Fibroblast of mammary gland (primary cell): ENCODE data around the gene SOD2.
"Not testable (repeated sequence)": the region's sequence is repeated elsewhere in the genome, so short reads cannot be mapped to it uniquely, and the experiment has no call there.

Experiments
- DNase-seq: peaks from one replicate; pipeline ENCODE4 v3.0.0-alpha.2; 2010; ENCODE audit warnings: low read depth
- H3K4me3 ChIP-seq: 2 replicates; pipeline ENCODE4 v1.5.1; 2011; ENCODE audit warnings: low read depth, mild to moderate bottlenecking, low read length, moderate library complexity; ENCODE audit not compliant: control insufficient read depth
- TF ChIP-seq, protein P1 (sequence below): conservative IDR thresholded peaks from 2 replicates; pipeline ENCODE4 v1.5.1; 2011; ENCODE audit warnings: low read depth, low read length, inconsistent platforms; ENCODE audit not compliant: control insufficient read depth, insufficient read depth

Gene SOD2

DNA sequence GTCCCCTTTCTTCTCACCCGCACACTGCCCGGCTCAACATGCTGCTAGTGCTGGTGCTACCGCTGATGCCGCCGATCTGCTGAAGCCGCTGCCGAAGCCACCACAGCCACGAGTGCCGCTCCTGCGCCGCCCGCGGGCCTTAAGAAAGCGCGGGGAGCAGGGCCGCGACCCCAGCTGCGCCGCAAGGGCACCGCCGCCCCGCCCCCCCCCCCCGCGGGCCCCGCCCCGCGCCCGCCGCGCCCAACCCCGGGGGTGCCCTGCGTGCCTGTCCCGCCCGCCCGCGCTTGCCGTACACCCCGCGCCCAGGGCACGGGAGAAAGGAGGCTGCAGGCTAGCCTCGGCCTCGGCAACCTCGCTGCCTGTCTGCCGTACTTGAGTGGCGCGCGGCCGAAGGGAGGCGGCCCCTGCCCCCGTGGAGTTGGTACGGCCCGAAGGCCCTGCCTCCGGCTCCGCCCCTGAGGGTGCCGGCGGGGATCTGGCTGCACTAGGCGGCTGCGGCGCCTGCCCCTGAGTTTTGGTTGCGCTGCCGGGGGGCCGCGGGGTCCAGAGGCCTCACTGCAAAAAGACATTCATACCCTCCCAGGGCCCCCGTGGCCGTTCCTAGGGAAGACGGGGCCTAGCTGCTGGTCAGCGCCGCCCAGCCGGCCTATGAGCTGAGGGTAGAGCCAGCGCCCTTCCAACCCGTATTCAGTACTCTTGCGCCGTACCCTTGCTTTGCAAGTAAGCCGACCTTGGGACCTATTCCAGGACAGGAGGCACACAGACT, at the start of gene SOD2:
TSS of gene SOD2 (minus strand) at position 114 of the 766 bp plus-strand sequence. CDS start at position 40, 74 bp downstream.
- H3K4me3 ChIP-seq, result peak within 1 kb of the TSS; percentile 82
- peak; percentile 79 for DNase-seq
- TF ChIP-seq, protein P1, sequence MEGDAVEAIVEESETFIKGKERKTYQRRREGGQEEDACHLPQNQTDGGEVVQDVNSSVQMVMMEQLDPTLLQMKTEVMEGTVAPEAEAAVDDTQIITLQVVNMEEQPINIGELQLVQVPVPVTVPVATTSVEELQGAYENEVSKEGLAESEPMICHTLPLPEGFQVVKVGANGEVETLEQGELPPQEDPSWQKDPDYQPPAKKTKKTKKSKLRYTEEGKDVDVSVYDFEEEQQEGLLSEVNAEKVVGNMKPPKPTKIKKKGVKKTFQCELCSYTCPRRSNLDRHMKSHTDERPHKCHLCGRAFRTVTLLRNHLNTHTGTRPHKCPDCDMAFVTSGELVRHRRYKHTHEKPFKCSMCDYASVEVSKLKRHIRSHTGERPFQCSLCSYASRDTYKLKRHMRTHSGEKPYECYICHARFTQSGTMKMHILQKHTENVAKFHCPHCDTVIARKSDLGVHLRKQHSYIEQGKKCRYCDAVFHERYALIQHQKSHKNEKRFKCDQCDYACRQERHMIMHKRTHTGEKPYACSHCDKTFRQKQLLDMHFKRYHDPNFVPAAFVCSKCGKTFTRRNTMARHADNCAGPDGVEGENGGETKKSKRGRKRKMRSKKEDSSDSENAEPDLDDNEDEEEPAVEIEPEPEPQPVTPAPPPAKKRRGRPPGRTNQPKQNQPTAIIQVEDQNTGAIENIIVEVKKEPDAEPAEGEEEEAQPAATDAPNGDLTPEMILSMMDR, result no peak

DNA sequence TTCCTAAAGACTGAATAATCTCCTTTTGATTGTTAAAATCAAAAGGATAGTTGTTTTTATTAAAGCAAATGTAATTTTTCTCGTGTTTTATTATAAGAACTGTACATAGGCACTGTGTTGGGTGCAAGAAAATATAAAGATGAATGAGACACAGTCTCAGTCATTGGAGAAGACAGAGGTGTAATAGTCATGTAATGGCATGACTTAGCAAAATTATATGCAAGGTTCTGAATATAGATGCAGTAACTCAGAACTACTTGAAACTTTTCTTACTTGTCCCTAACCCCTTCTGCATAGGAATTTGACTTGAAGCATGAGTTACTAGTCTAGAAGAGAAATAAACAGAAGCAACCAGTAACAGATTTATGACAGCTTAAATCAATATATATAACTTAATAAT, 49.1 kb upstream of the SOD2 start:
- TF ChIP-seq, protein P1, result no peak
- no peak overlapping the region for H3K4me3 ChIP-seq
- no peak for DNase-seq

DNA sequence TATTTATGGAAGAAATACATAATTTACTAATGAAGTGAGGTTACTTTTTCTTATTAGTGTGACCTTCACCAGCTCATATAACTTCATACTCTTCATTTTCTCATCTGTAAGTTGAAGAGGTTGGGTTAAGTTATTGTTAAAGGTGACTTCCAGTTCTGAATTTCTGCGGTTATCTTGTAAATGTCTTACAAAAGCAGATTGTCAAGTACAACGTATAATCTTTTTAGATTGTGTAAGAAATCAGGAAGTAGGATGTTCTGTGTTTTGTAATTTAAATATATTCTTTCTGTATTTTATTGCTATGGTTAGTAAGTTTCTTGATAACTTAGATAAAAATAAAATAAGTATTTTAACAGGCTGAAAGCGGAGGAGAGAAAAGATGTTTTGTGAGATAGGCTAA, 46.3 kb upstream of the SOD2 start:
- no peak overlapping the region for H3K4me3 ChIP-seq
- TF ChIP-seq, protein P1, result no peak
- DNase-seq, result no peak

DNA sequence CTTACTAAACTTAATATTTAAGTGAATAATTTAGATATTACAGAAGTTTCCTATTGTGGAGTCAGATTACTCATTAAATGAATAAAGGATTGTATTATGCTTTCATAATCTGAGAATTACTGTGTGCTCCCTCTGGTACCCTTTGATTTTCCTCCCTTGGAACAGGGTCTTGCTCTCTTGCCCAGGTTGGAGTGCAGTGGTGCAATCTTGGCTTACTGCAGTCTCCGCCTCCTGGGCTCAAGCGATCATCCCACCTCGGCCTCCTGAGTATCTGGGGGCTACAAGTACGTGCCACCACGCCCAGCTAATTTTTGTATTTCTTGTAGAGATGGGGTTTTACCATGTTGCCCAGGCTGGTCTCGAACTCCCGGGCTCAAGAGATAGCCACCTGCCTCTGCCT, 43.9 kb upstream of the SOD2 start:
- TF ChIP-seq, protein P1, result no peak

DNA sequence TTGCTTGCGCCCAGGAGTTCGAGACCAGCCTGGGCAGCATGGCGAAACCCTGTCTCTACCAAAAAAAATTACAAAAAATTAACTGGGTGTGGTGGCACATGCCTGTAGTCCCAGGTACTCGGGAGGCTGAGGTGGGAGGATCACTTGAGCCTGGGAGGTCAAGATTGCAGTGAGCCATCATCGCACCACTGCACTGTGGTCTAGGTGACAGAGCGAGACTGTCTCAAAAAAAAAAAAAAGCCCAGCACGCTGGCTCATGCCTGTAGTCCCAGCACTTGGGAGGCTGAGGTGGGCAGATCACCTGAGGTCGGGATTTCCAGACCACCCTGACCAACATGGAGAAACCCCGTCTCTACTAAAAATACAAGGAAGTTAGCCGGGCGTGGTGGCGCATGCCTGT, 40.4 kb upstream of the SOD2 start:
- not testable (repeated sequence) for H3K4me3 ChIP-seq, DNase-seq

More for the DNA sequence above, 43.9 kb upstream of the SOD2 start:
- no peak overlapping the region for H3K4me3 ChIP-seq
- DNase-seq, result no peak

DNA sequence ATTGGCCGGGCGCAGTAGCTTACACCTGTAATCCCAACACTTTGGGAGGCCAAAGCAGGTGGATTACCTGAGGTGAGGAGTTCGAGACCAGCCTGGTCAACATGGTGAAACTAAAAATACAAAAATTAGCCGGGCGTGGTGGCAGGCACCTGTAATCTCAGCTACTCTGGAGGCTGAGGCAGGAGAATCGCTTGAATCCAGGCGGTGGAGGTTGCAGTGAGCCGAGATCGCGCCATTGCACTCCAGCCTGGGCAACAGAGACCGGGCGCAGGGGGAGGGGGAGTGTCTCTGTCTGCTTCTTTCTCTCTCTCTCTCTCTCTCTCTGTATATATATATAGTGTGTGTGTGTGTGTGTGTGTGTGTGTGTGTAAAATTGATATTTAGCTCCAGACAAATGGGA, 39.5 kb upstream of the SOD2 start:
- DNase-seq, H3K4me3 ChIP-seq: not testable (repeated sequence)

DNA sequence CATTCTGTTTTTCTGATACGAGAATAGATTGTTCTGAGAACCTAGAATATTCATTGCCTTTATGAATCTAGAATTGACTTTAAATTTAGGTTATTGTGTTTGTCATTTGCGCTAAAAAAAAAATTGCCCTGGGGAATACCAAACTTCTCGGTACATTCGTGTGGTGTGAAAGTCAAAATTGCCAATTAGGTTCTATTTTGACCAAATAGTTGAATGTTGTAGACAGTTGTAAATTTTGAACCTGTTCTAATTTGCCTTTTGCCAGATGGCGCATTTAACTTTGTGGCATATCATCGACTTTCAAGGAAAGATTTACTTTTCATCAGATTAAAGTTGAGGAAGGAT, 37.3 kb upstream of the SOD2 start:
- no peak for DNase-seq
- TF ChIP-seq, protein P1, result no peak
- H3K4me3 ChIP-seq, result peak overlapping the region; percentile 91
